GM12875 (cell line): ENCODE results near the gene NRG3.

ENCODE experiments used
- H3K4me3 ChIP-seq: one replicate; pipeline ENCODE4 v1.5.1; 2011; ENCODE audit warnings: low read depth, low read length, control low read depth
- CTCF ChIP-seq: IDR thresholded peaks from 2 replicates; pipeline ENCODE4 v1.5.1; 2011; ENCODE audit warnings: low read depth, mild to moderate bottlenecking, control low read depth, inconsistent platforms, low read length, moderate library complexity, borderline replicate concordance; ENCODE audit not compliant: insufficient read depth

The NRG3 gene

DNA sequence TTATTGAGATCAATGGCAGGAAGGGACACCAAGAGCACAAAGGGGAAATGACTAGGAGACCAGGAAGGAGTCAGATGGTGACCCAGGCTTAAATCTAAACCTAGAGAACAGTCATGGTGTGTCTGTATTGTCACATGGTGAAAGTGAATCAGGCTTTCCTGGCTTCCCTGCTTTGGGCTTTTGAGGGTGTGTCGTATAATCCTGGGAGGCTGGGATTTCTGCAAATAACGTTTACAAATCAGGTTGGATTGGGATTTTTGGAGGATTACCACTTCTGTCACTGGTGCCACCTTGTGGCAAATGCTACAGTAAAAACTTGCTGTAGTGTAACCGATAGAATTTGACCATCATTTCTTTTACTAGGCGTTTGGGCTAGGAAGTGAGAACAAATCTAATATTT lies 502.6 kb downstream of the NRG3 start:
- no peak overlapping the region for H3K4me3 ChIP-seq
- TF ChIP-seq CTCF, result no peak

- H3K4me3 ChIP-seq, result no peak overlapping the region
- TF ChIP-seq CTCF, result no peak
These were observed 503.2 kb downstream of the NRG3 start for GRCh38 chr10:82378146-82378545.

- no peak overlapping the region for H3K4me3 ChIP-seq
- no peak for TF ChIP-seq CTCF
These were observed 508.4 kb downstream of the NRG3 start for GRCh38 chr10:82383350-82383749.

GRCh38 chr10:82390866-82391658 lies 516.1 kb downstream of the NRG3 start:
- no peak for TF ChIP-seq CTCF

GRCh38 chr10:82391971-82392370 lies 517.0 kb downstream of the NRG3 start:
- no peak for TF ChIP-seq CTCF
- H3K4me3 ChIP-seq, result no peak overlapping the region

More at GRCh38 chr10:82390866-82391658, 516.1 kb downstream of the NRG3 start:
- no peak overlapping the region for H3K4me3 ChIP-seq

GRCh38 chr10:82392533-82392932 lies 517.5 kb downstream of the NRG3 start:
- H3K4me3 ChIP-seq, result no peak overlapping the region
- no peak for TF ChIP-seq CTCF

DNA sequence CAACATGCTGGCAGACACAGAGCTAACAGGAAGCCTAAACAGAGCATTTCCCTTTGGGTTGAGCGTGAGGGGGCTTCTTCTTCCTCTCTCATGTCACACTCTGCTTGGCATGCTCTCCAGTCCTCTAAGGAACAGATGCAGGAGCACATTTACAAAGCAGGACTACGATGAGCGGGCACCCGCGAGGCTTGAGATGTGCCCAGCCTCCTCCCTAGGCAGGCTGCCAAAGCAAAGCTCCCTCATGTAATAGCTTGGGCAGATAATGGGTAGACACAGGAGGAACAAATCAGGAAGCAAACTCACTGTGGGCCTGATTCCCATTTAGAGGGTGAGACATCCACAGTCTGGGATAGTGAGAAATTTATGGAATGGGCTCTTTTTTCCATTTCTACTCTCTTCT lies 519.1 kb downstream of the NRG3 start:
- TF ChIP-seq CTCF, result no peak
- no peak overlapping the region for H3K4me3 ChIP-seq
